ENCODE results near the gene PPFIA2. TPM values are rescaled to one million over a fixed set of nuclear protein-coding genes. Genes with fewer than 3 reads are reported as not detected.

PPFIA2 gene
- total RNA-seq, 1 experiment from 2014 or later: not detected

DNA sequence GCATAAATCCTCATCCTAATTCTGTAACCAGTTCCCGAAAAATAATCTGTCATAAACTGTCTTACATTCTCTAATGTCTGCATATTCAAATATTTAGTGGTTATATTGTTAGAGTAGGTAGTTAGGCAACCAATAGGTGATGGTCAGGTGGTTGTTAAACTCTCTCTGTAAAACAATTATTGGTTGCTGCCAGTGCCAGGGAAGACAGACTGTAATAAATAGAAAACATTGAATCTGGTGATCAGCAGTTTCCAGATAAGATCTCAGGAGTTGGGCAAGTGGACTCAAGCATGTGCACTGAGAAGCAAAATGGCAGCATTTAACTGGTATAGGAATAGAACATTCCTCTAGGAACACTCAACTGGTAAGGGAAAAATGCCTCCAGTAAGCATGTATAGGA lies 355.8 kb downstream of the PPFIA2 start:
- H3K36me3 ChIP-seq (ENCODE audit: control insufficient read depth, insufficient read depth, low read length): no peaks in the 10 kb centered on the region
- DNase-seq (ENCODE audit: low read depth, low spot score) (no peak), ATAC-seq (no peak)
- H3K27ac ChIP-seq (ENCODE audit: low read length): no peak overlapping the region
- no peak for TF ChIP-seq TCF7L2 (IDR thresholded peaks at IDR 0.05; ENCODE audit: low read depth, low read length)
- TF ChIP-seq SIN3A (IDR thresholded peaks at IDR 0.05; ENCODE audit: borderline replicate concordance, insufficient read depth, low read depth, low read length): no peak
- TF ChIP-seq, protein P1, sequence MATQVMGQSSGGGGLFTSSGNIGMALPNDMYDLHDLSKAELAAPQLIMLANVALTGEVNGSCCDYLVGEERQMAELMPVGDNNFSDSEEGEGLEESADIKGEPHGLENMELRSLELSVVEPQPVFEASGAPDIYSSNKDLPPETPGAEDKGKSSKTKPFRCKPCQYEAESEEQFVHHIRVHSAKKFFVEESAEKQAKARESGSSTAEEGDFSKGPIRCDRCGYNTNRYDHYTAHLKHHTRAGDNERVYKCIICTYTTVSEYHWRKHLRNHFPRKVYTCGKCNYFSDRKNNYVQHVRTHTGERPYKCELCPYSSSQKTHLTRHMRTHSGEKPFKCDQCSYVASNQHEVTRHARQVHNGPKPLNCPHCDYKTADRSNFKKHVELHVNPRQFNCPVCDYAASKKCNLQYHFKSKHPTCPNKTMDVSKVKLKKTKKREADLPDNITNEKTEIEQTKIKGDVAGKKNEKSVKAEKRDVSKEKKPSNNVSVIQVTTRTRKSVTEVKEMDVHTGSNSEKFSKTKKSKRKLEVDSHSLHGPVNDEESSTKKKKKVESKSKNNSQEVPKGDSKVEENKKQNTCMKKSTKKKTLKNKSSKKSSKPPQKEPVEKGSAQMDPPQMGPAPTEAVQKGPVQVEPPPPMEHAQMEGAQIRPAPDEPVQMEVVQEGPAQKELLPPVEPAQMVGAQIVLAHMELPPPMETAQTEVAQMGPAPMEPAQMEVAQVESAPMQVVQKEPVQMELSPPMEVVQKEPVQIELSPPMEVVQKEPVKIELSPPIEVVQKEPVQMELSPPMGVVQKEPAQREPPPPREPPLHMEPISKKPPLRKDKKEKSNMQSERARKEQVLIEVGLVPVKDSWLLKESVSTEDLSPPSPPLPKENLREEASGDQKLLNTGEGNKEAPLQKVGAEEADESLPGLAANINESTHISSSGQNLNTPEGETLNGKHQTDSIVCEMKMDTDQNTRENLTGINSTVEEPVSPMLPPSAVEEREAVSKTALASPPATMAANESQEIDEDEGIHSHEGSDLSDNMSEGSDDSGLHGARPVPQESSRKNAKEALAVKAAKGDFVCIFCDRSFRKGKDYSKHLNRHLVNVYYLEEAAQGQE (IDR thresholded peaks at IDR 0.05; ENCODE audit: insufficient read depth in 1 of 2, low read depth in 2 of 2, low read length in 1 of 2): no peak
- TF ChIP-seq, protein P2, sequence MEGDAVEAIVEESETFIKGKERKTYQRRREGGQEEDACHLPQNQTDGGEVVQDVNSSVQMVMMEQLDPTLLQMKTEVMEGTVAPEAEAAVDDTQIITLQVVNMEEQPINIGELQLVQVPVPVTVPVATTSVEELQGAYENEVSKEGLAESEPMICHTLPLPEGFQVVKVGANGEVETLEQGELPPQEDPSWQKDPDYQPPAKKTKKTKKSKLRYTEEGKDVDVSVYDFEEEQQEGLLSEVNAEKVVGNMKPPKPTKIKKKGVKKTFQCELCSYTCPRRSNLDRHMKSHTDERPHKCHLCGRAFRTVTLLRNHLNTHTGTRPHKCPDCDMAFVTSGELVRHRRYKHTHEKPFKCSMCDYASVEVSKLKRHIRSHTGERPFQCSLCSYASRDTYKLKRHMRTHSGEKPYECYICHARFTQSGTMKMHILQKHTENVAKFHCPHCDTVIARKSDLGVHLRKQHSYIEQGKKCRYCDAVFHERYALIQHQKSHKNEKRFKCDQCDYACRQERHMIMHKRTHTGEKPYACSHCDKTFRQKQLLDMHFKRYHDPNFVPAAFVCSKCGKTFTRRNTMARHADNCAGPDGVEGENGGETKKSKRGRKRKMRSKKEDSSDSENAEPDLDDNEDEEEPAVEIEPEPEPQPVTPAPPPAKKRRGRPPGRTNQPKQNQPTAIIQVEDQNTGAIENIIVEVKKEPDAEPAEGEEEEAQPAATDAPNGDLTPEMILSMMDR (IDR thresholded peaks at IDR 0.05): no peak
- TF ChIP-seq POLR2AphosphoS5 (IDR thresholded peaks at IDR 0.05; ENCODE audit: low read depth, low read length): no peak
- intact Hi-C loops (cut with micrococcal nuclease; ENCODE audit: unreplicated experiment) (no loop called here), in situ Hi-C loops (cut with HindIII; ENCODE audit: low pct_unique_long_range_greater_than_20kb, low sequenced_read_pairs) (no loop called here)
- BruUV-seq (replicated peaks): no TSS peak
- H3K27me3 ChIP-seq (ENCODE audit: control insufficient read depth, insufficient read depth, low read length): no peaks in the 10 kb centered on the region
- H3K4me3 ChIP-seq (ENCODE audit: low read depth in 2 of 2, low read length in 2 of 2): no peak overlapping the region
- ChIA-PET CTCF (no interaction called here), POLR2A (no interaction called here)
- H3K9me3 ChIP-seq (ENCODE audit: control insufficient read depth, insufficient read depth, low read depth, low read length): no peaks in the 10 kb centered on the region; the same call in 1 of the 2 replicates
- no peaks in the 10 kb centered on the region for H3K4me1 ChIP-seq (ENCODE audit: control insufficient read depth, insufficient read depth, low read length)

DNA sequence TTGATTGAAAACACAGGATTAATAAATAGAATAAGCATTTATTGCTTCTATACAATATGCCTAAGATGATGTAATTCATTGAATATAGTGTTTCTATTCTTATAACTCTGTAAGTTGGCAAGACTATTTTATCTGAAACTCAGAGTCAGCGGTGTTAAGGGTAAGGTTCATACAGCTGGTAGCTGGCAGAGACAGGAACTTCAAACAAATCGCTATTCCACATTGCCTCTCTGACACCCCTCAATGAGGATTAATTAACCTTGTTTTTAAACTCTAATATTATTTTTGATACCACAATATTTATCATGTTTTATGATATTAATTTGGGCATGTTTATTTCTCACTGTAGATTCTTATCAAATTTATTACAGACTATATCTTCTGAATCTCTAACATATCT lies 357.9 kb downstream of the PPFIA2 start:
- DNase-seq (ENCODE audit: low read depth, low spot score) (no peak), ATAC-seq (no peak)
- intact Hi-C loops (cut with micrococcal nuclease; ENCODE audit: unreplicated experiment) (no loop called here), in situ Hi-C loops (cut with HindIII; ENCODE audit: low pct_unique_long_range_greater_than_20kb, low sequenced_read_pairs) (no loop called here)
- H3K4me1 ChIP-seq (ENCODE audit: control insufficient read depth, insufficient read depth, low read length): no peaks in the 10 kb centered on the region
- H3K27me3 ChIP-seq (ENCODE audit: control insufficient read depth, insufficient read depth, low read length): no peaks in the 10 kb centered on the region
- H3K27ac ChIP-seq (ENCODE audit: low read length): no peak overlapping the region
- ChIA-PET CTCF (no interaction called here), POLR2A (no interaction called here)
- no peaks in the 10 kb centered on the region for H3K9me3 ChIP-seq (ENCODE audit: control insufficient read depth, insufficient read depth, low read depth, low read length)
- TF ChIP-seq SIN3A (IDR thresholded peaks at IDR 0.05; ENCODE audit: borderline replicate concordance, insufficient read depth, low read depth, low read length): no peak
- TF ChIP-seq, protein P1 (IDR thresholded peaks at IDR 0.05; ENCODE audit: insufficient read depth in 1 of 2, low read depth in 2 of 2, low read length in 1 of 2): no peak
- no peak for TF ChIP-seq TCF7L2 (IDR thresholded peaks at IDR 0.05; ENCODE audit: low read depth, low read length)
- TF ChIP-seq, protein P2 (IDR thresholded peaks at IDR 0.05): no peak
- TF ChIP-seq POLR2AphosphoS5 (IDR thresholded peaks at IDR 0.05; ENCODE audit: low read depth, low read length): no peak
- H3K36me3 ChIP-seq (ENCODE audit: control insufficient read depth, insufficient read depth, low read length): no peaks in the 10 kb centered on the region
- no peak overlapping the region for H3K4me3 ChIP-seq (ENCODE audit: low read depth in 2 of 2, low read length in 2 of 2)
- no TSS peak for BruUV-seq (replicated peaks)

Data from Panc1 (cell line).